Activated CD4-positive, alpha-beta T cell treated with anti-CD3 and anti-CD28 coated beads, Interleukin-2, amount 50 U/mL, for 4 hours (primary cell): ENCODE data around the gene SEPSECS.
"Not testable (repeated sequence)": the region's sequence is repeated elsewhere in the genome, so short reads cannot be mapped to it uniquely, and the experiment has no call there.

Experiments
- DNase-seq, 2 experiments: peaks; one replicate each; pipeline ENCODE4 v3.0.0-alpha.2; 2020

Gene SEPSECS

GRCh38 chr4:25108556-25108955 is 51.7 kb downstream of the SEPSECS start:
- no peak for DNase-seq

GRCh38 chr4:25107827-25108516 is 52.3 kb downstream of the SEPSECS start:
- DNase-seq: no peak

- DNase-seq: no peak
Observed at GRCh38 chr4:25106363-25107151, 53.7 kb downstream of the SEPSECS start.

GRCh38 chr4:25104591-25104990 is 55.7 kb downstream of the SEPSECS start:
- DNase-seq: no peak

DNA sequence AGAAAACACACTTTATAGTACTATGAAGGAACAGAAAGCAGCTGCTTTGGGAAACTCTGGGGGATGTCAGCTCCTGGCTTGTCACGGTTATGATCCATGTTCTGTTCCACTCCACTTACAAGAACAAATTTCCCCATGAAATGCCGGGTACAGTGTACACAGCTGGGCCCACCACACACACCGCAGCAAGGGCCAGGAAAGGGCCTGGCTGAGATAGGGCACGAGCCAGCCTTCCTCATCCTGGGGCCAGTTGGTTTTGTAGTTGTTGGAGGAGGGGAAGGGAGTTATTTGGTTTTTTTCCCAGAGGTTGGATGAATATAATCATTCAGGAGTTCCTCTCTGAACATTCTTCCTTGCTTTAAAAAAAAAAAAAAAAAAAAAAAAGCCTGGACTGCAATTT is 56.8 kb downstream of the SEPSECS start:
- no peak for DNase-seq

DNA sequence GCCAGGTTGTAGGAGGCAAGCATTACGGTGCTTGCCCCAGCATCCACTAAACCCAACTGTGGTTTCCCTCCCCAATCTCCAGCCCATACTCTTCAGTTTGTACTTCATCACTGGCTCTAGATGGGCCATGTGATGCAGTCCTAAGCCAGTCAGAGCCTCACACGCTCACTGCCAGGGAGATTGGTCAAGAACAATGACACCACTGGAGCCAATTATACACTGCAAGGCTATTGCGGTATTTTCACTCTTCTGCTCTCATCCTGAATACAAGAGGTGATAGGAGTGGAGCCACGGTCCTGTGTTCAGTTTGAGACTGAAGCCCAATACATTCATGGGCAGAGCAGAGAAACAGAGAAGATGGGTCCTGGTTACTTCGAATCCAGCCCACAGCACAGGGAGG is 58.4 kb downstream of the SEPSECS start:
- DNase-seq: no peak

DNA sequence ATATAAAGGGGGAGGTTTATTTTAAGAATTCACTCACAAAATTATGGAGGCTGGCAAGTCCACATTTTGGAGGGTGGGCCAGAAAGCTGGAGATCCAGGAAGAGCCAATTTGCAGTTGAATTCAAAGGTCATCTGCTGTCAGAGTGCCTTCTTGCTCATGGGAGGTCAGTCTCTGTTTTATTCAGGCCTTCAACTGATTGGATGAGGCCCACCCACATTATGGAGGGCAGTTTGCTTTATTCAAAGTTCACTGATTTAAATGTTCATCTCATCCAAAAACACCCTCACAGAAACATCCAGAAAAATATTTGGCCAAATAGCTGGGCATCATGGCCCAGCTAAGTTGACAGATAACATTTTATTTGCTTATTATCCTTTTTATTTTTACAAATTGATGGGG is 59.5 kb downstream of the SEPSECS start:
- DNase-seq: no peak

DNA sequence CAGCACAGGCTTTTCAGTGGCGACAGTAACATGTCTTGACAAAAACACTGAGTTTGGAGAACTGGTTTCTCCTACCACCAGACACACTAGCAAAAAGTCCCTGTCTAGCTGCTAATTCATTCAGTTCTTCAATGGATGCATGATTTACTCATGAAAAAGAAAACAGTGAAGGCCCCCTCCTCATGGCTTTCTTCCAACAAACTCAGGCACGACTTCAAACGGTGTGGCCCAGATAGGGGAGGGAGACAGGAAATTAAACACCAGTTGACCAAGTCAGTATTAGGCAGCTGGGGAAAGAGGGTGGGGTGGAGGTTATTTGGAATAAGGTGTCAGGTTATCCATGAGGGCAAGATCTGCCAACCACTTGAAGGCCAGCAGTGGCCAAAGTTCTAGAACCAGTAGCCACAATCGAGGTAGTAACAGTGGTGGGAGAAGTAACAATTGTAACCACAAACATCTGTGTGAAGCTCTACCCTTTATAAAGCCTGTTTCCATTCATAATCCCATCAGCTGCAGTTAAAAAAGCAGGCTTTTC is 60.2 kb downstream of the SEPSECS start:
- DNase-seq: no peak

DNA sequence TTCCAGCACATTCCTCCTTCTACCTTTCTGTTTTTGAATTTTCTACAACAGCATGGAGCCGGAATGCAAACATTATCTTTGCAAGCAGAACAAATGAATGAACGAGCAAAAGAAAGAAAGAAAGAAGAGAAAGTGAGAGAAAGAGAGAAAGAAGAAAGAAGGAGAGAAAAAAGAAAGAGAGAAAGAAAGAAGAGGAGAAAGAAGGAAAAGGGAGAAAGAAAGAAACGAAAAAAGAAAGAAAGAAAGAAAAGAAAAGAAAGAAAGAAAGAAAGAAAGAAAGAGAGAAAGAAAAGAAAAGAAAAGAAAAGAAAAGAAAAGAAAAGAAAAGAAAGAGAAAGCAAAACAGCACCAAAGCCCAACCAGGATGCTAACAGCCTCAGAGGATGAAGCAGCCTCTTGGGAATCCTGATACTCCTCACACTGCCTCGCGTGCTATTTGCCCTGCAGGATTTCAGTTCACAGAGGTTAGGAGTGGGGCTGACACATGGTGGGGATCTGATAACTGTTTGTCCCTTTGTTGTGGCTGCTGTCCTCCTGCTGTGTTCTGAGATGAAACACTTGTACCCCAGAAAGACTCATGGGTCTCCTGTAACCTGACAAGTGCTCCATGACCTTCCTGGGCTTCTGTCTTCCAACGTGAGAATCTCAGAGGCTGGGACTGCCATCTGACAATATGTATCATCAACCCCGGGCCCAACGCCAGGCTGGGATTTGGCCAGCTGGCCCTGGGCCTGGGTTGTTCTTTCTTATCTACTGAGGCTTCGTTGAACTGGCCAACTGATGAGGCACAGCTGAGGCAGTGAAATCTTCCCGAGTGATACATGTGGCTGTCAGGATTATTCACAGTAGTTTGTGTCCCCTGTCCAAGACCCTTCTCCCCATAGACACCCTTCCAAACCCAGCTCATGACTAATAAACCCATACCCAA is 61.0 kb downstream of the SEPSECS start:
- DNase-seq: no peak

DNA sequence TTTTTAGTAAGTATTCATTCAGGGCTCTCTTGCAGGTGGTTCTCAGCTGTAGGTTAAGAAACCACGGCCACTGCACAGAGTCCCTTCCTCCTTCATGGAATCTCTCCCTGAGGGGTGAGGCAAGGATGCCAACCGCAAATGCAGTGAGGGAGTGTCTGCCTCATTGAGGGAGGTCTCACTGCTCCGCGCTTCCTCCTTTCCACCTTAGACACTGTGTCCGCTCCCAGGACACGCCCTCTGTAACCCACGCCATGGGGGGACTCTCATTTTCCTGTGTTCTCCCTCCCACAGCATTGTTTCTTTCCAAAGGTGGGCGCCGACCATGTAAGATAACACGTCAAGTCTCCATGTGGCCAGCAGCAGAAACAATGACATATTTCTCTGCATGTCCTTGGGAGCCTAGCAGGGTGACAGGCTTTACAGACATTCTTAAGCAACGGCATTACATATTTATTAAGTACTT is 63.2 kb downstream of the SEPSECS start:
- no peak for DNase-seq

DNA sequence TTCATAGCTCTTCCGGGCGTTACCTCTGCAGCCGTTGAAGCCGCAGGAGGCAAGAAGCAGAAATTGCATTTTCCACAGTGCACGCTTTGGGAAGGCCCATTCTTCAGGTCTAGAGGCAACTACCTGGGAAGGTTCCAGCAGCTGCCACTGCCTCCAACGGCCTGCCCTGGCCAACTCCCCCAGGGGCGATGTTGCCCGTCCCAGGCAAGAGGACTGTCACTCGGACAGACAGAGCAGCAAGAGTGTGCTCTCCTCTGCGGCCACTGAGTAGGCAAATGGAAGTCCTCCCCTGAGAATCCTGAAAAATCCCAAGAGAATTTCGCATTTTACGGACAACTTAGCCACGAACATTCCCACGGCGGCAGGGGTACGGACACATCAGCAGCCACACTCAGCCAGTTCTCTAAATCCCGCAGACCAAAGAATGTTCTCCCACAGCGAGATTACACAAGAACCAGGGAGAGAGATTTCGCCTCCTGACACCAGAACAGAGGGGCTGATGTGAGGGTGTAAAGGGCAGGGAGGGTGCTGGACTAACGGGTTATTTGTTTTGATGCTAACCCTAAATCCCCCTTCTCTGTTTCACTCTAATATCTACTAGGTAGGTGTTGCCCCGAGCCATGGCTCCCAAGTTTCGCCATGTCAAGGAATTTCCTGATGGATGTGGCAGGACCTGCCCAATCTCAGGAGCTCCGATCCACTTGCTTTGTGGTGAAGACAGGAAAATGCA is 63.8 kb downstream of the SEPSECS start:
- no peak for DNase-seq

GRCh38 chr4:25095837-25096236 is 64.4 kb downstream of the SEPSECS start:
- DNase-seq: no peak

DNA sequence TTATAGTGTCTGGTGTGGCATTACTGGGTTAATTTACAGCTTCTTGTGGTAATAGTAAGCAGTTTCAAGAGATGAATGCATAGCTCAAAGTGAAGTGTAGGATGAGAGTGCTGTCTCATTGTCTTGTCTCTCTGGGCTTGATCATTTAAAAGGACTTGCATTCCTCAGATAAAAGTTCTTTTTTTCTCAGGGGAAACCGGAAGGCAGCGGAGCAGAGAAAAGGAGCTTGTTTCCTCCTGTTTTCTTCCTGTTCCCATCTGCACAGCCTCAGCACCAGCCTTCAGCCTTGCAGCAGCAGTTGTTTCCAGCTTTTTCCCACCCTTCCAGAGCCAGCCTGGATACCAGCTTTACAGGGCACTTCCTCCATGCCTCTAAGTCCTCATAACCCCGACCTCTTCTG is 68.1 kb downstream of the SEPSECS start:
- DNase-seq: no peak

DNA sequence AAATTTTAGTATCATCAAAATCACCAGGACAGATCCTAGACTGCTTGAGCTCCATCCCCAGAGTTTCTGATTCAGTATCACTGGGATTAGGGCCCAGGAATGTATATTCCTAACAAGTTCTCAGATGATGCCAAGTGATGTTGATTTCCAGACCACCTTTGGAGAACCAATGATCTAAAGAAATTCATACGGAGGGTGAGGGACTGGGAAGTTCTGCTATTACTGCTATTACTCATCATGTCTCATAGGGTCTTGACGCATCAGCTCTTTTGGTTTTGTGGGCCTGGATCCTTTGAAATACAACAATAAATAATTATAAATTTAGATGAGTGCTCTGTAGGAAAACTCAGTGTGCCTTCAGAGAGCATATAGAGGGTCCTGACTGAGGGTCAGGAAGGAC is 69.7 kb downstream of the SEPSECS start:
- no peak for DNase-seq

DNA sequence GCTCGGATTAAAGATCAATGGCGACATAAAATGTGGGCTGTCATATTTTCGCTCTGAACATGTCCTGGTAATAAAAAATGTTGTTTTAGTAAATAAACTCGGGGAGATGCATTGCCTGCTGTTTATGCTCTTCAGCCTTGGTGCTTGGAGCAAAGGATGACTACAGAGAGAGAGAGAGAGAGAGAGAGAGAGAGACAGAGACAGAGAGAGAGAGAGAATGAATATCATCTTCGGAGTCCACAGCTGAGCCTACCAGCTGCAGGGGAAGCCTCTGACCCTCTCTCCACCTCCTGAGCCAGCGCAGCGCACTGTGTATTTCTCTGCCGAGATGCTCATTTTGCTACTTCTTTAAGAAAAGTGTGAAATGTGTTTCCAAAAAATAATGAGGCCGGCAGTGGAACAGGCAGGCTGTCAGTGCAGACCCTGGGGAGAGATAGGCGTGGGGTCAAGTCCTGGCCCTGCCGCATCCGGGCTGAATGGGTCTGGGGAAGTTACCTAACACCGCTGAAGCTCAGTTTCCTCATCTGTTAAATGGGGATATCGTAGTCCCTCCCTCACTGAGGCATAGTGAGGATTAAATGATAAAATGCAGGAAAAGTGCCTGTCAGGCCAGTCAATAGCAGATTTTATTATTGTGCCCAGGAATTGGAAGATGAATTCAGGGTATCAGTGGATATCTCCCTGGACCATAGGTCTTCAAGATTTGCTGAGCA is 71.0 kb downstream of the SEPSECS start:
- no peak for DNase-seq

DNA sequence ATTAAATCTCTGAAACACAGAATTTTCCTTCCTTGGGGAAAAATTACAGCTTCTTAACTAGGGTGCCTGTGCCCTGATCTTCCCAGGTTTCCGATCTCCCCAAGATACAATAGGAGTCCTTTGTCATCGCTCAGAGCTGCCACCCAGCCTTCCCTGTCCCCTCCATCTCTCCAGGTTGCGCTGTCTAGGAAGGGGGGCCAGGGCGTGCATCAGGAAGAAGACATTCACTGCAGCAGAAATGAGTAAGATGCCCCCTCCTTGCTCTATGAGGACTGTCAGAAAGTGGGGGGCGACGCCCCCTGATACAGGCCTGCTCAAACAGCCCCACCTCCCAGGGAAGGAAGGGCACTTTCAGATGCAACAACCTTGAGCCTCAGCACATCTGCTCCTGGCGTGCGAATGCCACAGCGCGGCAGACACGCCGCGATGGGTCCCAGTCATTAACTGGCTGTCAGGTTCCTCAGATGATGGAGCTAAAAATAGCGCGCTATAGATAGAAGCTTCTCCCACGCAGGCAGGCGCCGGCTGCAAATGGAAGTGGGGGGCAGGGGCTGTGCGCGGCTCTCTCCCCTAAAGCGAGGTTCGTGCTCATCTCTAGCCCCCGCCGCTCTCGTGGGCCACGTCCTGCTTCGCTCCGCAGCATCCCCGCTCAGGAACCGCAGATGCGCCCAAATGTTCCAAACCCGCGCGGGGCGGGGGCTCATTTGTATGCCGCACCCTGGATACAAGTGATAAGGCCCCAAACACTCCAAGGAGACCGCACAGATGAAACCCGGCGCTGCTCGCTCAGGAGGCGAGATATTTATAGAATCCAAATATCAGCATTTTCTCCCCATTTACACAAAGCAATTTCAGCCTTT is 71.9 kb downstream of the SEPSECS start:
- DNase-seq: no peak

- no peak for DNase-seq
Observed at GRCh38 chr4:25085671-25086070, 74.6 kb downstream of the SEPSECS start.

DNA sequence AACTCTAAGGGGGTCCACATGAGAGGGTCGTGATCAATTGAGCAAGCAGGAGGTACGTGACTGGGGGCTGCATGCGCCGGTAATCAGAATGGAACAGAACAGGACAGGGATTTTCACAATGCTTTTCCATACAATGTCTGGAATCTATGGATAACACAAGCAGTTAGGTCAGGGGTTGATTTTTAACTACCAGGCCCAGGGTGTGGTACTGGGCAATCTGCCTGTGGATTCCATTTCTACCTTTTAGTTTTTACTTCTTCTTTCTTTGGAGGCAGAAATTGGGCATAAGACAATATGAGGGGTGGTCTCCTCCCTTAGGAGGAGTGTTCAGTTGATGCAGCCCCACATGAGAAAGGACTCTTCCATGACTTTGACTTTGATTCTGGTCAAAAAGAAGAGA is 76.8 kb downstream of the SEPSECS start:
- not testable (repeated sequence) for DNase-seq

DNA sequence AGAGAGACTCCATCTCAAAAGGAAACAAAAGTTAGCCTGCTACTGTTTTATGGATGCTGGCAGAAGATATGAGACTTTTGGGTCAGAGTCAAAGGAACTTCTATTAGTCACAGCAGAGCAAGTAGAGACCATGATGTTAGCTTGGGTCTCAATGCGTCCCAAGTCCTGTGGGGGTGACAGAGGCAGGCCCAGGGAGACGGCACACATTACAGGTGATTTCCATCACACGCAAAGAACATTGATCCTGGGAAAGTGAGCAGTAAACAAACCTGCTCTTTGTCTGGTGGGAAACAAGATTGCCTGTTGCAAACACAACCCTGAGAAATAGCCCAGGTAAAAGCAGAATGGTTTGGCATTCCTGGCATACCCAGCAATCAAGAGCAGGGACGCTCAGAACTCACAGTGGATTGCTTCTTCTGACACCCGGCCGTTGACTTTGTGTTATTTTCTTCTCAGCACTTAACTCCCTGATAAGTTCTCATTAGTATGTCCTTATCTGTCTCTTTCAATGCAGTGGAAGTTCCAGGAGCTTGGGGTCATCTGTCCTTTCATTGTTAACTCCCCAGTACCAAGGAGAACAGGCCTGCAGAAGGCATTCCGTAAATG is 78.3 kb downstream of the SEPSECS start:
- DNase-seq: no peak

DNA sequence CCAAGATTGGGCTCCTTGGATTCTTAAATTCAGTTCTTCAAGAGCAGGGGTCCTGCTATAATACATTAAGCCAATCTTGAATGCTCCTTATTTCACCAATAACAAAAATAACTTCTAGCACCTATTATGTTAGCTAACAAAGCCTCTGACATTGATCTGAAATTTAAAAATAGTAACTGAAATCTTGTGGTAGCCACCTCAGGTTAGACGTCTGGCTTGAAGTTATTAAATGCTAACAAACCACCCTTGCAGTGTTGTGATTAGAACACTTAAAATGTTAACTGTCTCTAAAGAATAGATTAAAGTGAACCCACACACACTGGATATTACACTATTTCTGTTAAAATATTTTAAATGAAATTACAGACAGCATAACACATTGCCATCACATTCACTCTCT is 79.7 kb downstream of the SEPSECS start:
- DNase-seq: no peak
